H1 (cell line): ENCODE data around the gene PLEKHM3.

Source experiments
- CTBP2 ChIP-seq: IDR thresholded peaks from 2 replicates; pipeline ENCODE4 v1.7.0; 2011; ENCODE audit warnings: borderline replicate concordance, mild to moderate bottlenecking, moderate library complexity, mixed read lengths, low read length; ENCODE audit not compliant: insufficient read depth, insufficient read length
- EGR1 ChIP-seq: IDR thresholded peaks from 2 replicates; pipeline ENCODE4 v1.6.1; 2011; ENCODE audit warnings: low read depth, low read length, borderline replicate concordance
- SIRT6 ChIP-seq: IDR thresholded peaks from one replicate; pipeline ENCODE4 v1.7.1; 2012; ENCODE audit warnings: low read length, inconsistent platforms
- TF ChIP-seq, protein P1 (sequence below), 3 experiments: IDR thresholded peaks; 1 replicate in 2 of 3; 2 replicates in 1 of 3; pipeline versions ENCODE4 v1.5.1 to v1.6.1; 2011; ENCODE audit warnings: low read length in 3 of 3, mild to moderate bottlenecking in 3 of 3, inconsistent platforms in 2 of 3, low read depth in 1 of 3, moderate library complexity in 1 of 3; ENCODE audit not compliant: insufficient read depth in 1 of 3; ENCODE audit errors: control extremely low read depth in 1 of 3

DNA sequence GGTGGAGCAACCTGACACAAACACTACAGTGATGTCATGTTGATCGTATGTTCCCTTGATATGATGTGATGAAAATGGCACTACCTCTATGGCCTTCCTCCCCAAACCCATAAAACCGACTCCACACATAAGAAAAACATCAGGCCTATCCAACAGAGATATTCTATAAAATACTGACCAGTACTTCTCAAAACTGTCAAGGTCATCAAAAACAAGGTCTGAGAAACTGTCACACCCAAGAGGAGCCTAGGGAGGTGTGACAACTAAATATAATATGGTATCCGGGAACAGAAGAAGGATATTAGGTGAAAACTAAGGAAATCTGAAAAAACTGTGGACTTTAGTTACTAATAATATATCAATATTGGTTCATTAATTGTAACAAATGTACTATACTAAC, 169.7 kb downstream of the PLEKHM3 start:
- TF ChIP-seq EGR1 (no peak), SIRT6 (no peak), CTBP2 (no peak)
- TF ChIP-seq, protein P1, sequence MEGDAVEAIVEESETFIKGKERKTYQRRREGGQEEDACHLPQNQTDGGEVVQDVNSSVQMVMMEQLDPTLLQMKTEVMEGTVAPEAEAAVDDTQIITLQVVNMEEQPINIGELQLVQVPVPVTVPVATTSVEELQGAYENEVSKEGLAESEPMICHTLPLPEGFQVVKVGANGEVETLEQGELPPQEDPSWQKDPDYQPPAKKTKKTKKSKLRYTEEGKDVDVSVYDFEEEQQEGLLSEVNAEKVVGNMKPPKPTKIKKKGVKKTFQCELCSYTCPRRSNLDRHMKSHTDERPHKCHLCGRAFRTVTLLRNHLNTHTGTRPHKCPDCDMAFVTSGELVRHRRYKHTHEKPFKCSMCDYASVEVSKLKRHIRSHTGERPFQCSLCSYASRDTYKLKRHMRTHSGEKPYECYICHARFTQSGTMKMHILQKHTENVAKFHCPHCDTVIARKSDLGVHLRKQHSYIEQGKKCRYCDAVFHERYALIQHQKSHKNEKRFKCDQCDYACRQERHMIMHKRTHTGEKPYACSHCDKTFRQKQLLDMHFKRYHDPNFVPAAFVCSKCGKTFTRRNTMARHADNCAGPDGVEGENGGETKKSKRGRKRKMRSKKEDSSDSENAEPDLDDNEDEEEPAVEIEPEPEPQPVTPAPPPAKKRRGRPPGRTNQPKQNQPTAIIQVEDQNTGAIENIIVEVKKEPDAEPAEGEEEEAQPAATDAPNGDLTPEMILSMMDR (IDR thresholded peaks at IDR 0.05; ENCODE audit: control extremely low read depth in 1 of 3, insufficient read depth in 1 of 3, low read depth in 1 of 3, low read length in 3 of 3), result no peak
